GM19463 (cell line): ENCODE data around the gene ATP9B.
A peak's percentile ranks its signal among the peaks of the same experiment; 100 is the strongest.
"Not testable (repeated sequence)": the region's sequence is repeated elsewhere in the genome, so short reads cannot be mapped to it uniquely, and the experiment has no call there.

Experiments
- ATAC-seq: cut with Tn5 transposase; IDR thresholded peaks from one replicate; pipeline ENCODE4 v1.9.1; 2021; ENCODE audit warnings: mild to moderate bottlenecking, moderate library complexity; ENCODE audit not compliant: unreplicated experiment

Gene ATP9B

GRCh38 chr18:79135924-79136323, 66.7 kb downstream of the ATP9B start:
- no peak for ATAC-seq

- no peak for ATAC-seq
These were observed 67.5 kb downstream of the ATP9B start for GRCh38 chr18:79136742-79137141.

- ATAC-seq = no peak
These were observed 70.0 kb downstream of the ATP9B start for GRCh38 chr18:79139206-79139605.

GRCh38 chr18:79147014-79147413, 77.8 kb downstream of the ATP9B start:
- ATAC-seq = no peak

- no peak for ATAC-seq
These were observed 82.0 kb downstream of the ATP9B start for GRCh38 chr18:79151191-79151590.

- ATAC-seq = no peak
These were observed 87.1 kb downstream of the ATP9B start for GRCh38 chr18:79156327-79156726.

GRCh38 chr18:79164706-79165105, 95.5 kb downstream of the ATP9B start:
- no peak for ATAC-seq

- ATAC-seq = no peak
These were observed 97.5 kb downstream of the ATP9B start for GRCh38 chr18:79166702-79167101.

GRCh38 chr18:79167526-79168190, 98.5 kb downstream of the ATP9B start:
- ATAC-seq = no peak

- no peak for ATAC-seq
These were observed 100.9 kb downstream of the ATP9B start for GRCh38 chr18:79169958-79170555.

GRCh38 chr18:79172331-79172730, 103.1 kb downstream of the ATP9B start:
- not testable (repeated sequence) for ATAC-seq

GRCh38 chr18:79173742-79174141, 104.5 kb downstream of the ATP9B start:
- ATAC-seq = no peak

GRCh38 chr18:79178113-79178531, 108.9 kb downstream of the ATP9B start:
- no peak for ATAC-seq

GRCh38 chr18:79182047-79182713, 113.0 kb downstream of the ATP9B start:
- ATAC-seq = peak; percentile 64

GRCh38 chr18:79185648-79186047, 116.5 kb downstream of the ATP9B start:
- ATAC-seq = no peak

GRCh38 chr18:79186649-79187048, 117.5 kb downstream of the ATP9B start:
- ATAC-seq = peak; percentile 56

GRCh38 chr18:79187532-79188277, 118.5 kb downstream of the ATP9B start:
- no peak for ATAC-seq

GRCh38 chr18:79191418-79191817, 122.2 kb downstream of the ATP9B start:
- no peak for ATAC-seq

GRCh38 chr18:79191956-79192355, 122.8 kb downstream of the ATP9B start:
- no peak for ATAC-seq

GRCh38 chr18:79193826-79194225, 124.6 kb downstream of the ATP9B start:
- ATAC-seq = no peak
